ENCODE results near the gene DNALI1. TPM values are rescaled to one million over a fixed set of nuclear protein-coding genes. Genes with fewer than 3 reads are reported as not detected.
"Not testable (repeated sequence)": the region's sequence is repeated elsewhere in the genome, so short reads cannot be mapped to it uniquely, and the experiment has no call there.

DNALI1 gene
- not detected for total RNA-seq

DNA sequence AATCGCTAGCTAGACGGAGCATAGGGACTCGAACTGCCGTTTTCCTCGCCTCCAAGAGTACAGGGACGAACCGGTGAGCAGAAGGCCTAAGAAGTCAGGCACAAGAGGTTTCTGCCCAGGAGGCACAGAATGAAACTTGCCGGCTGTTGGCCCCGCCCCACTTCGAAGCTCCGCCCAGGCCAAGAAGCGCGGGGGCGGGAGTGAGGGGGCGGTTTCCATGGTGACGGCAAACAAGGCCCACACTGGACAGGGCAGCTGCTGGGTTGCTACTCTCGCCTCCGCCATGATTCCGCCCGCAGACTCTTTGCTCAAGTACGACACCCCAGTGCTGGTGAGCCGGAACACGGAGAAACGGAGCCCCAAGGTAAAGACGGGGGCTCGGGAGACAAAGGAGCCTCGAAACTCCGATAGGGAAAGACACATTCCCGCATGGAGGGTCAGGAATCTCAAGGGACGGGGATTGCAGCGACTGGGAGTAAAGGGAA is at the start of gene DNALI1:
Gene DNALI1 (plus strand): TSS at position 229 of the 485 bp plus-strand sequence. CDS start 55 bp downstream, at position 284.
- Mint-ChIP-seq H3K9me3 (no peaks in the 10 kb centered on the region), H3K27ac (peak within 1 kb of the TSS in 1 of 2 donors; percentile 30), H3K36me3 (peaks cover 15 to 19% of the 10 kb centered on the region in 2 donors)
- DNase-seq (ENCODE audit: low spot score in 2 of 2) (peak in 1 of 2 donors; percentile 50), ATAC-seq (no peak)

DNA sequence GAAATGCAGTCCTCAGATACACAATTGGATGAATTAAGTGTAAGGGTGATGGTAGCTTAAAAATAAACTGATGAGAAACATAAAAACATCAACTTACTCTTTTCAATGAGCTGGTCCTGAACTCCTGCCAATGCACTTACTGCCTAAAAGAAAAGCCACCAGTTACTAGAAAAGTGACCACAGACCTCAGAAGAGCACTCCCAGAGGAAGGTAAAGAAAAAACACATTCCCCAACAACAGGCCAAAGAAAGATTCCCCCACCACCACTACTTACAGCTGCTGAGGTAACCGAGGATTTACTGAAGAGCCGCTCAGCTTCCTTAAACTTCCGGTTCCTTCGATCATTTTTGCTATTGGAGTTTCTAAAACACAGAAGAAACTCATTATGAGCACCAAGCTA is 47.6 kb upstream of the DNALI1 start:
- Mint-ChIP-seq H3K27ac (peak overlapping the region in 1 of 2 donors; percentile 1), H3K9me3 (no peaks in the 10 kb centered on the region)

DNA sequence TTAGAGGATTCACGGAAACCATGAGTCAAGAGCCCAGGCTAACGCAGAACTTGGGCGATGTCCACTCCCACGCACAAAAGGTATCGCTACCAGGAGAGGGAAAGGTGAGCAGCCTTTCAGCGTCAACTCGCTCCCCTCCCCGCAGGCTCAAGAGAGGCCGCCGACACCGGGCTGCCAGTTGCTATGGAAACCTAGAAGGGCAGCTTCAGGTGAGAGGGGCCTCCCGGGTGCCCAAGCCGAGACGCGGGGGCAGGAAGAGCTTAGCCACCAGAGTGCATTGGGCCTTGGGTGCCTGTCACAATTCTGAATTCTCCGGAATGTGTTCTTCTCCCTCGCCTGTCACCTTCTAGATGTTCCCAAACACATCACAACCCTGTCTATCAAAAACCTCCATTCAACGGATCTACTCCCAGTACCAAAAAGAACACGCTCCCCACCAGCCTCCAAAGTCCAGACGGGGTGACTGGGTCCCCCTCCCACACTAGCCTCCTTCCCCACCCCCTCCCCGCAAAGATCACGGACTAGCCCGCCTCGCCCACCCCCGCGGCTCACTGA is 42.9 kb upstream of the DNALI1 start:
- peaks cover 11 to 19% of the 10 kb centered on the region in 2 donors for H3K36me3 Mint-ChIP-seq
- DNase-seq (ENCODE audit: low spot score in 2 of 2) (peak; percentile 59 to 76), ATAC-seq (peak; percentile 55 to 69)
- no peaks in the 10 kb centered on the region for H3K9me3 Mint-ChIP-seq
- peak overlapping the region; percentile 95 to 98 for H3K27ac Mint-ChIP-seq

More for the DNA sequence above, 47.6 kb upstream of the DNALI1 start:
- DNase-seq (ENCODE audit: low spot score in 2 of 2) (no peak), ATAC-seq (no peak)
- peaks cover 11 to 25% of the 10 kb centered on the region in 2 donors for H3K36me3 Mint-ChIP-seq

DNA sequence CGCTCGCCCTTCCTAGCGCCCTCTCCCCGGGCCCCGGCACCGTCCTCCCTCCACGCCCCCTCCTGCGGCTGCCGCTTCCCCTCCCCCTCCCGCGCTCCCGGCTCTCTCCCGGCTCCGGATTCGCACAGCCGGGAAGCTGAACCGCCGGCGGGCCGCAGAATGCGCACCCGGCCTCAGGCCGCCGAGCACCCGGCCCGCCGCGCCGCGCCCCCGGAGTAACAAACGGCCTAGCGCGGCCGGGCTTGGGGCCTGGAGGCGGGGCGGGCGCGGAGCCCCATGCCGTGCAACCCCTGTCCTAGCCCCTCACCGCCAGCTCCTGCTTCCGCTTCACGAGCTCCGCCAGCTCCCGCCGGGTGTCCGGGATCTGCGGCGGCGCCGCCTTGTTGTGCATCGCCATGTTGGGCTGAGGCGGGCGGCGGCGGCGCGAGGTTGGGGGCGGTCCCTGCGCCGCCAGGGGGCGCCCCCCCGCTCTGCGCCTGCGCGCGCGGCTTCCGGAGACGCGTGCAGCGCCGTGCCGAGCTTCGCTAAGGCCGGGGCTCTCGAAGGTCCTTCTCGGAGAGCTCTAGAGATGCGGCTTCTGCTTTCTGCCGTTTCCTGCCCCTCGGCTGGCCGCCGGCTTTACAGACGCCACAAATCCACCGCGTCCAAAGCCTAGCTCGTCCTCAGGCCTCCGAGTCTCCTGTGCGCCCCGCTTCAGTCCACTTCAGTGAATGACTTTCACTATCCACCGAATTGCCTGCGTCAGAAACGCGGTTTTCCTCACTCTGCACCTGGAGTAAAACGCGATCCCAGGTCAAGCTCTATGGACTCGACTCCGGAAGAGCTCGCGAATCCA is 42.2 kb upstream of the DNALI1 start, which contains the start of gene MEAF6:
Gene MEAF6 (minus strand): TSS at position 417 of the 835 bp plus-strand sequence. CDS start 20 bp downstream, at position 397.
- DNase-seq (ENCODE audit: low spot score in 2 of 2) (peak; percentile 88 to 89), ATAC-seq (peak; percentile 91 to 92)
- Mint-ChIP-seq H3K9me3 (no peaks in the 10 kb centered on the region), H3K36me3 (peaks cover 12 to 23% of the 10 kb centered on the region in 2 donors), H3K27ac (peak within 1 kb of the TSS; percentile 95 to 98)

DNA sequence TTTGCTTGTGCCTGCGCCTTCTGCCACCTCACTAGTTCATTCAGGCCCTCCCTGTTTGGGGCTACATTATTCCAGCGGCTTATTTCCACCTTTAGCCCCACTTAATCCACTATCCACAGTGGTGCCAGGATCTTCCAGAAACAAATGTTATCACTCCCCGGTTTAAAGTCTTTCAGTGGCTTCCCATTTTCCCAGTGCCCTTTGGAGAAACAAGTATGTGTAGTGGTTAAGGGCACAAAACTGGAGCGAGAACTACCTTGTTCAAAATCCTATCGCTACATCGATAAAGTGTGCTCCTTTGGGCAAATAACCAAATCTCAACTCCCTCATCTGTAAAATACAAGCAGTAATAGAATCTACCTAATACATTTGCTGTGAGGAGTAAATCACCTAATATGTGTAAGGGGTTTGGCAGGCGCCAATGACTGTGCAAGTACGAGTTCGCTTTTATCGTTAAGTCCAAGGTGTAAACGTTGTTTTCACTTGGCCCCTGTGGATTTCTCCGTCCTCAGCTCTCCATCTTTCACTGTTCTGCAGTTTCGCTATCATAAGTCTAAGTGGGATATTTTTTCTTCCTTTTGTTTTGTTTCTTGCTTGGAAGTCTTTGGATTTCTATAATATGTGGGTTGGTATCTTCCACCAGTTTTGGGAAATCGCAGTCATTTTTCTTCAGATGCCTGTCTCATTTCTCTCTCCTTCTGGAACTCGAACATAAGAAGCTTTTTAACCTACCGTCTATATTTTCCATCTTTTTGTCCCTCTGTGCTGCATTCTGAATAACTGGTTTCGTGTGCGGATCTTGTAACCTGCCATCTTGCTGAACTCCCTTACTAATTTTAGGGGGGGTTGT is 41.3 kb upstream of the DNALI1 start:
- Mint-ChIP-seq H3K27ac (peak overlapping the region; percentile 95 to 98), H3K36me3 (peaks cover 14 to 23% of the 10 kb centered on the region in 2 donors), H3K9me3 (no peaks in the 10 kb centered on the region)
- ATAC-seq = no peak
- DNase-seq (ENCODE audit: low spot score in 2 of 2) = no peak

DNA sequence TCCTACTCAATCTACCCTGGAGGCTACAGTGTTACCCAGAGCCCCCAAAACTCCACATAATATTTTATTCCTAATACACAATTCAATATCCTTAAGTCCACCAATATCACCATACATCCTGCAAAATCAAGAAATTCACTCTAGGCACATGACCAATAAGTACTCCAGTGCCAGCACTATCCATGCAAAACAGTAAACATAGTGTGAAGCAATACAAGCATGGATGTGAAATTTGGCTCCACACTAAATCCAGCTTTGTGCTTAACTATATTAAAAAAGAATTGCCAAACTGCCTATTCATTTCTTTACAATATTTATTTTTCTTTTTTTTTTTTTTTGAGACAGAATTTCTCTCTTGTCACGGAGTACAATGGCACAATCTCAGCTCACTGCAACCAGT is 39.2 kb upstream of the DNALI1 start:
- H3K36me3 Mint-ChIP-seq = peaks cover 14 to 23% of the 10 kb centered on the region in 2 donors
- DNase-seq (ENCODE audit: low spot score in 2 of 2) (no peak), ATAC-seq (no peak)
- H3K27ac Mint-ChIP-seq = no peak overlapping the region
- no peaks in the 10 kb centered on the region for H3K9me3 Mint-ChIP-seq

DNA sequence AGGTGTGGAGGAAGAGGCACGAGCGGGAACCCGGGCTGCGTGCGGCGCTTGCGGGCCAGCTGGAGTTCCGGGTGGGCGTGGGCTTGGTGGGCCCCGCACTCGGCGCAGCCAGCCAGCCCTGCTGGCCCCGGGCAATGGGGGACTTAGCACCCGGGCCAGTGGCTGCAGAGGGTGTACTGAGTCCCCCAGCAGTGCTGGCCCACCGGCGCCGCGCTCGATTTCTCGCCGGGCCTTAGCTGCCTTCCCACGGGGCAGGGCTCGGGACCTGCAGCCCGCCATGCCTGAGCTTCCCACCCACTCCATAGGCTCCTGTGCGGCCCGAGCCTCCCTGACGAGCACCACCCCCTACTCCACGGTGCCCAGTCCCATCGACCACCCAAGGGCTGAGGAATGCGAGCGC is 38.5 kb upstream of the DNALI1 start:
- peaks cover 19 to 22% of the 10 kb centered on the region in 2 donors for H3K36me3 Mint-ChIP-seq
- ATAC-seq; DNase-seq (ENCODE audit: low spot score in 2 of 2); H3K9me3 Mint-ChIP-seq; H3K27ac Mint-ChIP-seq: not testable (repeated sequence)

DNA sequence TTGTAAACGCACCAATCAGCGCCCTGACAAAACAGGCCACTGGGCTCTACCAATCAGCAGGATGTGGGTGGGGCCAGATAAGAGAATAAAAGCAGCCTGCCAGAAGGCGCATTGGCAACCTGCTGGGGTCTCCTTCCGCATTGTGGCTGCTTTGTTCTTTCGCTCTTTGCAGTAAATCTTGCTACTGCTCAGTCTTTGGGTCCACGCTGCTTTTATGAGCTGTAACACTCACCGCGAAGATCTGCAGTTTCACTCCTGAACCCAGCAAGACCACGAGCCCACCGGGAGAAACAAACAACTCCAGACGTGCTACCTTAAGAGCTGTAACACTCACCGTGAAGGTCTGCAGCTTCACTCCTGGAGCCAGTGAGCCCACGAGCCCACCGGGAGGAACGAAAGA is 37.8 kb upstream of the DNALI1 start:
- peaks cover 15 to 18% of the 10 kb centered on the region in 2 donors for H3K36me3 Mint-ChIP-seq
- peak overlapping the region; percentile 65 to 86 for H3K27ac Mint-ChIP-seq
- H3K9me3 Mint-ChIP-seq = not testable (repeated sequence)

DNA sequence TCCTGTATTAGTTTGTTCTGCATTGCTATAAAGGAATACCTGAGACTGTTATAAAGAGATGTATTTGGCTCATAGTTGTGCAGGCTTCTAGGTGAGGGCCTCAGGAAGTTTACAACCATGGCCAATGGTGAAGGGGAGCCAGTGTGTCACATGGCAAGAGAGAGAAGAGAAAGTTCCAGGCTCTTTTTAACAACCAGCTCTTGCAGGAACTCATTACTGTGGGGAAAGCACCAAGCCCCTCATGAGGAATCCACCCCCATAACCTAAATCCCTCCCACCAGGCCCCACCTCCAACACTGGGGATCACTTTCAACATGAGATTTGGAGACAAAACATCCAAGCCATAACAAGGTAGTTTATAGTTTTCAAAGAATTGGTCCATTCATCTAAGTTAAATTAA is 37.1 kb upstream of the DNALI1 start:
- Mint-ChIP-seq H3K27ac (peak overlapping the region; percentile 65 to 86), H3K36me3 (peaks cover 12 to 18% of the 10 kb centered on the region in 2 donors), H3K9me3 (no peaks in the 10 kb centered on the region)
- DNase-seq (ENCODE audit: low spot score in 2 of 2) (no peak), ATAC-seq (peak in 1 of 2 donors; percentile 5)

More for the DNA sequence above, 37.8 kb upstream of the DNALI1 start:
- ATAC-seq = not testable (repeated sequence)
- DNase-seq (ENCODE audit: low spot score in 2 of 2) = peak in 1 of 2 donors; percentile 38

DNA sequence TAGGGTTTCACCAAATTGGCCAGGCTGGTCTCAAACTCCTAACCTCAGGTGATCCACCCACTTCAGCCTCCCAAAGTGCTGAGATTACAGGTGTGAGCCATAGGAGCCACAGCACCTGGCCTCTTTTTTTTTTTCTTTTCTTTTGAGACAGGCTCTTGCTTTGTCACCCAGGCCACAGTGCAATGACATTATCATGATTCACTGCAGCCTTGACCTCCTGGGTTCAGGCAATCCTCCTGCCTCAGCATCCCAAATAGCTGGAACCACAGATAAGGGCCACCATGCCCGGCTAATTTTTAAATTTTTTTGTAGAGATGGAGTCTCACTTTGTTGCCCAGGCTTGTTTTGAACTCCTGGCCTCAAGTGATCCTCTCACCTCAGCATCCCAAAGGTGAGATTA is 26.9 kb upstream of the DNALI1 start:
- not testable (repeated sequence) for H3K9me3 Mint-ChIP-seq; H3K27ac Mint-ChIP-seq; ATAC-seq; DNase-seq (ENCODE audit: low spot score in 2 of 2)
- H3K36me3 Mint-ChIP-seq = peaks cover 0 to 11% of the 10 kb centered on the region in 2 donors

DNA sequence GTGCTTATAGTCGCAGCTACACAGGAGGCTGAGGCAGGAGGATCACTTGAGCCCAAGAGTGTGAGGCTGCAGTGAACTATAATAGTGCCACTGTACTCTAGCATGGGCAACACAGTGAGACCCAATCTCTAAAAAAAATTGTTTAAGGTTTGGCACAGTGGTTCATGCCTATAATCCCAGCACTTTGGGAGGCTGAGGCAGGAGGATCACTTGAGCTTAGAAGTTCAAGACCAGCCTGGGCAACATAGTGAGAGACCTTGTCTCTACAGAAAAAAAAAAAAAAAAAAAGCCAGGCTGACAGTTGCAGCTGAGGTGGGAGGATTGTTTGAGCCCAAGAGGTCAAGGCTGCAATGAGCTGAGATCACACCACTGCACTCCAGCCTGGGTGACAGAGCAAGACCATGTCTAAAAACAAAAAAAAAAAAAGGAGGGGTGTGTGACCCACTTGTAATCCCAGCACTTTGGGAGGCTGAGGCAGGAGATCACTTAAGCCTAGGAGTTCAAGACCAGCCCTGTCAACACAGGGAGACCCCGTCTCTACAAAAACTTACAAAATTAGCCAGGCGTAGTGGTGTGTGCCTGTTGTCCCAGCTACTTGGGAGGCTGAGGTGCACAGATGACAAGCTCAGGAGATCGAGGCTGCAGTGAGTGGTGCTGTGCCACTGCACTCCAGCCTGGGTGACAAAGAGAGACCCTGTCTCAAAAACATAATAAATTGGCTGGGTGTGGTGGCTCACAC is 24.2 kb upstream of the DNALI1 start:
- Mint-ChIP-seq H3K27ac (peak overlapping the region in 1 of 2 donors; percentile 36), H3K36me3 (peaks cover 1 to 26% of the 10 kb centered on the region in 2 donors)
- not testable (repeated sequence) for H3K9me3 Mint-ChIP-seq; DNase-seq (ENCODE audit: low spot score in 2 of 2); ATAC-seq

DNA sequence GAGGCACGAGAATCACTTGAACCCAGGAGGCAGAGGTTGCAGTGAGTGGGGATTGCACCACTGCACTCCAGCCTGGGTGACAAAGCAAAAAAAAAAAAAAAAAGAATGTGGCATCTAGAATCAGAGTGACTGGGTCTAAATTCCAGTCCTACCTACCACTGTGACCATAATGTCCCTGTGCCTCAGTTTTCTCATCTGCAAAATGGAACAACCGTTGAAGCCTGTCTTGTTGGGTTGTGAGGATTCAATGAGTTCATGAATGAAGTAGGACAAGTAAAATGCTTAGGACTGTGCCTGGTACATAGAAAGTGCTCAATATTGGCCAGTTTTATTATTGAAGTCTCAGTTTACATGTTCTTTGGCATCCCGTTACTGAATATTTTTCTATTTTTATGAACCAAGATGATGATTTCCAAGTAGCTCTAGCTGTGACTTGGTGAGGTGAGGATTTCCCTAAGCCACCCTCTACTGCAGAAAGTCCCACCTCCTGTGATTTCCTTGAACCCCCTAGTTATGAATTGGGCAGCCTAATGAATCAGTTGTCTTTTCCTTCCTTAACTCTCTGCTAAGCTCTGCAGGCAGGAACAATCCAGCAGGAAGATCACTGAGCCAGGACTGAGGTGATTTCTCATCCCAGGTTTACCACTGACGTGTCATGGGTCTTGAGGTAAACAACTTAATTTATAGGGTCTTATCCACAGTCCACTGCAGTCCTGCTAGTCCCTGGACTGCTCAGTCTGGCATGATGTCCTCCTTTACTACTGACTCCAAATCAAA is 23.2 kb upstream of the DNALI1 start:
- H3K36me3 Mint-ChIP-seq = peaks cover 5 to 32% of the 10 kb centered on the region in 2 donors
- no peaks in the 10 kb centered on the region for H3K9me3 Mint-ChIP-seq
- H3K27ac Mint-ChIP-seq = peak overlapping the region in 1 of 2 donors; percentile 86
- ATAC-seq = no peak
- no peak for DNase-seq (ENCODE audit: low spot score in 2 of 2)

DNA sequence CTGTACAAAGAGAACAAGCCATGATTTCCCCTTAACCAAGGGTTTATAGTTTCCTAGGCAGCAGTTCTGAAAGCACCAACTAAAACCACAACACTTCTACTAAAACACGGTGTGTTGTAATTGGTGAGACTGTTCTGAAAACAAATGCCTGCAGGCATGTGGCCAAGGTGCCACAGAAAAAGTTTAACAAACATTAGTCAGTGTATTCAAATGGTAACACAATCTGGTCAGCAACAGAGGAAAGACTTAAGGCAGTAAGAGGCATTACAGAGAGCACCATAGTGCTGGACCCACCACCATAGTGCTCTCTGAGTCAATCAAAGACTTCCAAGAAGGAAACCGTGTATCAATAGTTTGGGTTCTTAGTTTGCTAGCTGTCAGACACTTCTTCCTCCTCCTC is 19.4 kb upstream of the DNALI1 start:
- peak overlapping the region; percentile 12 to 75 for H3K27ac Mint-ChIP-seq
- ATAC-seq = peak; percentile 83 to 94
- H3K36me3 Mint-ChIP-seq = peaks cover 9 to 38% of the 10 kb centered on the region in 2 donors

DNA sequence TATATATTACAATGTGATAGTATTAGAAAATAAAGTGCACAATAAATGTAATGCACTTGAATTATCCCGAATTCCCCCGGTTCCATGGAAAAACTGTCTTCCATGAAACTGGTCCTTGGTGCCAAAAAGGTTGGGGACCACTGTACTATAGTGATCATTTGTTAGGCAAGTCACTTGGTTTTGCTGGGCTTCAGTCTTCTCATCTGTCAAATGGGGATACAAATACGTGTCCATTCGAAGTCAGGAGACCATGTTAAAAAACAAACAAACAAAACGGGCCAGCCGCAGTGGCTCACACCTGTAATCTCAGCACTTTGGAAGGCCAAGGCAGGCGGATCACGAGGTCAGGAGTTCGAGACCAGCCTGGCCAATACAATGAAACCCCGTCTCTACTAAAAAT is 17.6 kb upstream of the DNALI1 start:
- H3K36me3 Mint-ChIP-seq = peaks cover 9 to 39% of the 10 kb centered on the region in 2 donors
- not testable (repeated sequence) for ATAC-seq; DNase-seq (ENCODE audit: low spot score in 2 of 2); H3K9me3 Mint-ChIP-seq; H3K27ac Mint-ChIP-seq

More for the DNA sequence above, 19.4 kb upstream of the DNALI1 start:
- H3K9me3 Mint-ChIP-seq = no peaks in the 10 kb centered on the region
- DNase-seq (ENCODE audit: low spot score in 2 of 2) = no peak
